ENCODE measurements around the gene PATJ. TPM values are rescaled to one million over a fixed set of nuclear protein-coding genes. Genes with fewer than 3 reads are reported as not detected.

Gene PATJ
- total RNA-seq, 1 donor from 2014 or later: 10.7 TPM

- no peak for DNase-seq (ENCODE audit: low spot score)
- H3K27me3 Mint-ChIP-seq (ENCODE audit: low read depth): no peaks in the 10 kb centered on the region
- TF ChIP-seq CTCF (IDR thresholded peaks at IDR 0.05): no peak
- H3K36me3 Mint-ChIP-seq (ENCODE audit: low read depth): no peaks in the 10 kb centered on the region
- H3K4me1 Mint-ChIP-seq (ENCODE audit: low read depth): no peaks in the 10 kb centered on the region
- no peak overlapping the region for H3K4me3 Mint-ChIP-seq (ENCODE audit: unreplicated experiment)
- no peaks in the 10 kb centered on the region for H3K9me3 Mint-ChIP-seq (ENCODE audit: low read depth)
- no peak overlapping the region for H3K27ac Mint-ChIP-seq (ENCODE audit: unreplicated experiment)
These were observed 152.9 kb downstream of the PATJ start for GRCh38 chr1:61895175-61895574.

- no peaks in the 10 kb centered on the region for H3K4me1 Mint-ChIP-seq (ENCODE audit: low read depth)
- H3K27me3 Mint-ChIP-seq (ENCODE audit: low read depth): no peaks in the 10 kb centered on the region
- DNase-seq (ENCODE audit: low spot score): no peak
- TF ChIP-seq CTCF (IDR thresholded peaks at IDR 0.05): no peak
- H3K36me3 Mint-ChIP-seq (ENCODE audit: low read depth): peaks cover 4% of the 10 kb centered on the region
- H3K27ac Mint-ChIP-seq (ENCODE audit: unreplicated experiment): no peak overlapping the region
- no peaks in the 10 kb centered on the region for H3K9me3 Mint-ChIP-seq (ENCODE audit: low read depth)
- no peak overlapping the region for H3K4me3 Mint-ChIP-seq (ENCODE audit: unreplicated experiment)
These were observed 156.4 kb downstream of the PATJ start for GRCh38 chr1:61898658-61899057.

GRCh38 chr1:61904354-61904753, 162.1 kb downstream of the PATJ start:
- Mint-ChIP-seq H3K27ac (ENCODE audit: unreplicated experiment) (no peak overlapping the region), H3K4me3 (ENCODE audit: unreplicated experiment) (no peak overlapping the region), H3K27me3 (ENCODE audit: low read depth) (no peaks in the 10 kb centered on the region), H3K36me3 (ENCODE audit: low read depth) (peaks cover 4% of the 10 kb centered on the region), H3K9me3 (ENCODE audit: low read depth) (no peaks in the 10 kb centered on the region), H3K4me1 (ENCODE audit: low read depth) (no peaks in the 10 kb centered on the region)
- TF ChIP-seq CTCF (IDR thresholded peaks at IDR 0.05): no peak
- DNase-seq (ENCODE audit: low spot score): no peak

- no peak overlapping the region for H3K4me3 Mint-ChIP-seq (ENCODE audit: unreplicated experiment)
- H3K9me3 Mint-ChIP-seq (ENCODE audit: low read depth): no peaks in the 10 kb centered on the region
- H3K36me3 Mint-ChIP-seq (ENCODE audit: low read depth): peaks cover 4% of the 10 kb centered on the region
- no peaks in the 10 kb centered on the region for H3K27me3 Mint-ChIP-seq (ENCODE audit: low read depth)
- no peak for TF ChIP-seq CTCF (IDR thresholded peaks at IDR 0.05)
- no peak for DNase-seq (ENCODE audit: low spot score)
- no peak overlapping the region for H3K27ac Mint-ChIP-seq (ENCODE audit: unreplicated experiment)
- H3K4me1 Mint-ChIP-seq (ENCODE audit: low read depth): no peaks in the 10 kb centered on the region
These were observed 164.8 kb downstream of the PATJ start for GRCh38 chr1:61907102-61907501.

- H3K36me3 Mint-ChIP-seq (ENCODE audit: low read depth): peaks cover 2% of the 10 kb centered on the region
- TF ChIP-seq CTCF (IDR thresholded peaks at IDR 0.05): no peak
- H3K4me3 Mint-ChIP-seq (ENCODE audit: unreplicated experiment): no peak overlapping the region
These were observed 167.8 kb downstream of the PATJ start for GRCh38 chr1:61910035-61910434.

More at GRCh38 chr1:61910035-61910434, 167.8 kb downstream of the PATJ start:
- Mint-ChIP-seq H3K27me3 (ENCODE audit: low read depth) (no peaks in the 10 kb centered on the region), H3K9me3 (ENCODE audit: low read depth) (no peaks in the 10 kb centered on the region), H3K27ac (ENCODE audit: unreplicated experiment) (no peak overlapping the region), H3K4me1 (ENCODE audit: low read depth) (peaks cover 23% of the 10 kb centered on the region)
- DNase-seq (ENCODE audit: low spot score): no peak
